HL-60 (cell line): ENCODE measurements around the gene SNAI3.

Source experiments
- GABPA ChIP-seq: IDR thresholded peaks from 2 replicates; pipeline ENCODE4 v1.6.1; 2012; ENCODE audit warnings: low read depth
- POLR2AphosphoS5 ChIP-seq: IDR thresholded peaks from 2 replicates; pipeline ENCODE4 v1.6.1; 2012; ENCODE audit warnings: low read depth
- TF ChIP-seq, protein P1 (sequence below): IDR thresholded peaks from 2 replicates; pipeline ENCODE4 v1.6.1; 2012; ENCODE audit warnings: low read depth; ENCODE audit not compliant: insufficient replicate concordance
- TF ChIP-seq, protein P2 (sequence below): IDR thresholded peaks from one replicate; pipeline ENCODE4 v1.5.1; 2011; ENCODE audit warnings: low read length, control low read depth, inconsistent platforms; ENCODE audit not compliant: insufficient read depth

DNA sequence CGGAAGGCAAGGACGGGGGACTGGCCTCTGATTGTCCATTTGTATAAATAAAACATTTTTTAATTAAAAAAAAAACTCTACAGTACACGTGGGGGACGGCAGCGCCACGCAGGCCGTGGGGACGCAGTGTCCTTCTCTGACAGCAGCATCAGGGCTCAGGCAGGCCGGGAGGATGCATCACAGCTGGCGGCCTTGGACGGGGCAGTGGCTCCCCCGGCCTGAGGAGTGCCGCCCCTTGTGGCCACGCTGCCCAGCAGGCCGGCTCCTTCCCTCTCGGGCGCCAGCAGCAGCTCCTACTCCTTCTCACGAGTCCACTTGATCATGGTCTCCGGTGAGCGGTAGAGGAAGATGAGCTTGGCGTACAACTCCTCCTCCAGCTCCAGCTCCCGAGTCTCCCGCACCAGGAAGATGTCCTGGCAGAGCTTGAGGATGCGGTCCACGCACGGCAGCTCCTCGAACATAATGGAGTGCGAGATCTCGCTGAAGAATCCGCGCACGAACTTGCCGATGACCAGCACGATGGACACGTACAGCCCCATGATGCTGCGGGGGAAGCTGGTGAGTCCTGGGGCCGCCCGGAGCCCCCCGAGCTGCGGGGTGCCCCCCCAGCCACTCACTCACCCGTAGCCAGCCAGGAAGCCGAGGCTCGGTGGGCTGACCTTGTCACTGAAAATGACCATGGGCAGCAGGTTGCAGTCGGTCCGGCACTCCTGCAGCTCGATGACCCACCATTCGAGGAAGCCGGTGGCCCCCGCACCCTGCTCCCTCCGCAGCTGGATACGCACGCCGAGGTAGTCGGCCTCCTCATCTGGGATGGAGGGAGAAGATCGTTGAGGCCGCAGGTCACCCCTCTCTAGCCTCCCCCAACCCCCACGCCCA, 29.2 kb upstream of the SNAI3 start:
- TF ChIP-seq POLR2AphosphoS5 (no peak), GABPA (no peak)
- TF ChIP-seq, protein P1, sequence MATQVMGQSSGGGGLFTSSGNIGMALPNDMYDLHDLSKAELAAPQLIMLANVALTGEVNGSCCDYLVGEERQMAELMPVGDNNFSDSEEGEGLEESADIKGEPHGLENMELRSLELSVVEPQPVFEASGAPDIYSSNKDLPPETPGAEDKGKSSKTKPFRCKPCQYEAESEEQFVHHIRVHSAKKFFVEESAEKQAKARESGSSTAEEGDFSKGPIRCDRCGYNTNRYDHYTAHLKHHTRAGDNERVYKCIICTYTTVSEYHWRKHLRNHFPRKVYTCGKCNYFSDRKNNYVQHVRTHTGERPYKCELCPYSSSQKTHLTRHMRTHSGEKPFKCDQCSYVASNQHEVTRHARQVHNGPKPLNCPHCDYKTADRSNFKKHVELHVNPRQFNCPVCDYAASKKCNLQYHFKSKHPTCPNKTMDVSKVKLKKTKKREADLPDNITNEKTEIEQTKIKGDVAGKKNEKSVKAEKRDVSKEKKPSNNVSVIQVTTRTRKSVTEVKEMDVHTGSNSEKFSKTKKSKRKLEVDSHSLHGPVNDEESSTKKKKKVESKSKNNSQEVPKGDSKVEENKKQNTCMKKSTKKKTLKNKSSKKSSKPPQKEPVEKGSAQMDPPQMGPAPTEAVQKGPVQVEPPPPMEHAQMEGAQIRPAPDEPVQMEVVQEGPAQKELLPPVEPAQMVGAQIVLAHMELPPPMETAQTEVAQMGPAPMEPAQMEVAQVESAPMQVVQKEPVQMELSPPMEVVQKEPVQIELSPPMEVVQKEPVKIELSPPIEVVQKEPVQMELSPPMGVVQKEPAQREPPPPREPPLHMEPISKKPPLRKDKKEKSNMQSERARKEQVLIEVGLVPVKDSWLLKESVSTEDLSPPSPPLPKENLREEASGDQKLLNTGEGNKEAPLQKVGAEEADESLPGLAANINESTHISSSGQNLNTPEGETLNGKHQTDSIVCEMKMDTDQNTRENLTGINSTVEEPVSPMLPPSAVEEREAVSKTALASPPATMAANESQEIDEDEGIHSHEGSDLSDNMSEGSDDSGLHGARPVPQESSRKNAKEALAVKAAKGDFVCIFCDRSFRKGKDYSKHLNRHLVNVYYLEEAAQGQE = no peak
- TF ChIP-seq, protein P2, sequence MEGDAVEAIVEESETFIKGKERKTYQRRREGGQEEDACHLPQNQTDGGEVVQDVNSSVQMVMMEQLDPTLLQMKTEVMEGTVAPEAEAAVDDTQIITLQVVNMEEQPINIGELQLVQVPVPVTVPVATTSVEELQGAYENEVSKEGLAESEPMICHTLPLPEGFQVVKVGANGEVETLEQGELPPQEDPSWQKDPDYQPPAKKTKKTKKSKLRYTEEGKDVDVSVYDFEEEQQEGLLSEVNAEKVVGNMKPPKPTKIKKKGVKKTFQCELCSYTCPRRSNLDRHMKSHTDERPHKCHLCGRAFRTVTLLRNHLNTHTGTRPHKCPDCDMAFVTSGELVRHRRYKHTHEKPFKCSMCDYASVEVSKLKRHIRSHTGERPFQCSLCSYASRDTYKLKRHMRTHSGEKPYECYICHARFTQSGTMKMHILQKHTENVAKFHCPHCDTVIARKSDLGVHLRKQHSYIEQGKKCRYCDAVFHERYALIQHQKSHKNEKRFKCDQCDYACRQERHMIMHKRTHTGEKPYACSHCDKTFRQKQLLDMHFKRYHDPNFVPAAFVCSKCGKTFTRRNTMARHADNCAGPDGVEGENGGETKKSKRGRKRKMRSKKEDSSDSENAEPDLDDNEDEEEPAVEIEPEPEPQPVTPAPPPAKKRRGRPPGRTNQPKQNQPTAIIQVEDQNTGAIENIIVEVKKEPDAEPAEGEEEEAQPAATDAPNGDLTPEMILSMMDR = no peak
